Sigmoid colon (tissue), 4 donors: ENCODE results near the gene FRMD1.

Source experiments
- CTCF ChIP-seq, 4 experiments: fragments of 450-650 bp in 3 of 4; fragments of 200-600 bp in 1 of 4; IDR thresholded peaks; one replicate each; pipeline ENCODE4 v1.5.1; 2016 to 2019; ENCODE audit warnings: antibody characterized with exemption in 4 of 4, mild to moderate bottlenecking in 3 of 4, moderate library complexity in 2 of 4
- EP300 ChIP-seq, 4 donors: sonication (generic); formaldehyde crosslinking; IDR thresholded peaks; one replicate each; pipeline ENCODE4 v1.6.1; 2017; ENCODE audit warnings: antibody characterized with exemption in 4 of 4
- POLR2A ChIP-seq, 2 donors: fragments of 450-650 bp; IDR thresholded peaks; one replicate each; pipeline ENCODE4 v1.6.1; 2016; ENCODE audit warnings: antibody characterized with exemption in 2 of 2, mild to moderate bottlenecking in 2 of 2, moderate library complexity in 2 of 2

- TF ChIP-seq POLR2A (IDR thresholded peaks at IDR 0.05): no peak
- no peak for TF ChIP-seq EP300 (IDR thresholded peaks at IDR 0.05)
- TF ChIP-seq CTCF (IDR thresholded peaks at IDR 0.05): no peak
These were observed 7.1 kb upstream of the FRMD1 start for GRCh38 chr6:168086066-168086465.
